GM23338 (cell line): ENCODE measurements around the gene TACR3.

Experiments
- CREB1 ChIP-seq: fragments of 250-450 bp; sonication (Bioruptor Pico); IDR thresholded peaks from 2 replicates; pipeline ENCODE4 v1.5.0; 2020; ENCODE audit warnings: low read depth, mild to moderate bottlenecking, moderate library complexity
- EZH2 ChIP-seq: fragments of 200-600 bp; sonication (generic); IDR thresholded peaks from one replicate; pipeline ENCODE4 v1.8.0; 2017; ENCODE audit warnings: antibody characterized with exemption, mild to moderate bottlenecking, low read depth; ENCODE audit not compliant: unreplicated experiment
- POLR2AphosphoS5 ChIP-seq: IDR thresholded peaks from 2 replicates; pipeline ENCODE4 v1.6.1; 2016; ENCODE audit warnings: antibody characterized with exemption, low read depth
- TF ChIP-seq, protein P1 (sequence below), 2 experiments: fragments of 200-600 bp in 1 of 2; sonication (generic) in 1 of 2; conservative IDR thresholded peaks; 2 replicates each; pipeline versions ENCODE4 v1.5.1 to v1.6.1; 2016 to 2017; ENCODE audit warnings: antibody characterized with exemption in 2 of 2, low read depth in 2 of 2, mild to moderate bottlenecking in 2 of 2, moderate library complexity in 1 of 2

DNA sequence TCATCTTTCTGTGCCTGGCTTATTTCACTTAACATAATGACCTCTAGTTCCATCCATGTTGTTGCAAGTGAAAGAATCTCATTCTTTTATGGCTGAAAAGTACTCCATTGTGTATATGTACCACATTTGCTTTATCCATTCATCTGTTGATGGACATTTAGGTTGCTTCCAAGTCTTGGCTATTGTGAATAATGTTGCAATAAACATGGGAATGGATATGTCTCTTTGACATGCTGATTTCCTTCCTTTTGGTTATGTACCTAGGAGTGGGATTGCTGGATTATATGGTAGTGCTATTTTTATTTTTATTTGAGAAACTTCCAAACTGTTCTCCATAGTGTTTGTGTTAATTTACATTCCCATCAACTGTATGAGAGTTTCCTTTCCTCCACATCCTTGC is 71.2 kb downstream of the TACR3 start:
- TF ChIP-seq, protein P1, sequence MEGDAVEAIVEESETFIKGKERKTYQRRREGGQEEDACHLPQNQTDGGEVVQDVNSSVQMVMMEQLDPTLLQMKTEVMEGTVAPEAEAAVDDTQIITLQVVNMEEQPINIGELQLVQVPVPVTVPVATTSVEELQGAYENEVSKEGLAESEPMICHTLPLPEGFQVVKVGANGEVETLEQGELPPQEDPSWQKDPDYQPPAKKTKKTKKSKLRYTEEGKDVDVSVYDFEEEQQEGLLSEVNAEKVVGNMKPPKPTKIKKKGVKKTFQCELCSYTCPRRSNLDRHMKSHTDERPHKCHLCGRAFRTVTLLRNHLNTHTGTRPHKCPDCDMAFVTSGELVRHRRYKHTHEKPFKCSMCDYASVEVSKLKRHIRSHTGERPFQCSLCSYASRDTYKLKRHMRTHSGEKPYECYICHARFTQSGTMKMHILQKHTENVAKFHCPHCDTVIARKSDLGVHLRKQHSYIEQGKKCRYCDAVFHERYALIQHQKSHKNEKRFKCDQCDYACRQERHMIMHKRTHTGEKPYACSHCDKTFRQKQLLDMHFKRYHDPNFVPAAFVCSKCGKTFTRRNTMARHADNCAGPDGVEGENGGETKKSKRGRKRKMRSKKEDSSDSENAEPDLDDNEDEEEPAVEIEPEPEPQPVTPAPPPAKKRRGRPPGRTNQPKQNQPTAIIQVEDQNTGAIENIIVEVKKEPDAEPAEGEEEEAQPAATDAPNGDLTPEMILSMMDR (conservative IDR thresholded peaks at IDR 0.05; ENCODE audit: low read depth in 2 of 2): no peak
- TF ChIP-seq EZH2 (no peak), POLR2AphosphoS5 (no peak), CREB1 (no peak)
